Upper lobe of left lung (tissue), 4 donors: ENCODE results near the gene FBXL3.

ENCODE experiments used
- CTCF ChIP-seq, 6 experiments: fragments of 450-650 bp in 4 of 6; fragments of 200-600 bp in 2 of 6; sonication (generic) in 2 of 6; IDR thresholded peaks; one replicate each; pipeline ENCODE4 v1.5.1; 2016 to 2019; ENCODE audit warnings: antibody characterized with exemption in 6 of 6
- EP300 ChIP-seq, 4 donors: sonication (generic); formaldehyde crosslinking; IDR thresholded peaks; one replicate each; pipeline ENCODE4 v1.5.1; 2017; ENCODE audit warnings: antibody characterized with exemption in 4 of 4, control low read depth in 2 of 4
- POLR2A ChIP-seq, 4 donors: fragments of 450-650 bp; IDR thresholded peaks; one replicate each; pipeline ENCODE4 v1.5.1; 2016 to 2017; ENCODE audit warnings: antibody characterized with exemption in 4 of 4, mild to moderate bottlenecking in 2 of 4
- POLR2AphosphoS5 ChIP-seq, 2 donors: sonication (generic); formaldehyde crosslinking; IDR thresholded peaks; one replicate each; pipeline ENCODE4 v1.5.1; 2017; ENCODE audit warnings: antibody characterized with exemption in 2 of 2

- TF ChIP-seq CTCF (IDR thresholded peaks at IDR 0.05) (no peak), POLR2AphosphoS5 (IDR thresholded peaks at IDR 0.05) (no peak), POLR2A (IDR thresholded peaks at IDR 0.05) (no peak), EP300 (IDR thresholded peaks at IDR 0.05) (no peak)
Observed at GRCh38 chr13:76969488-76970365, 57.2 kb downstream of the FBXL3 start.
